Activated T-cell treated with anti-CD3 and anti-CD28 coated beads, Interleukin-2, amount 50 U/mL, for 4 hours (primary cell): Measurements from ENCODE around the gene EPHB2. TPM values are rescaled to one million over a fixed set of nuclear protein-coding genes. Genes with fewer than 3 reads are reported as not detected.

Experiments
- ATAC-seq, 2 donors: fragments of 200-7000 bp; cut with Tn5 transposase; one replicate each; pipeline ENCODE4 v1.10.0; 2021
- DNase-seq: peaks from one replicate; pipeline ENCODE4 v3.0.0-alpha.2; 2020
- H3K27me3 Mint-ChIP-seq: one replicate; pipeline ENCODE4 v1.8.0; 2021; ENCODE audit warnings: low read depth, mixed read lengths
- H3K36me3 Mint-ChIP-seq: one replicate; pipeline ENCODE4 v1.8.0; 2022; ENCODE audit warnings: mixed read lengths; ENCODE audit not compliant: insufficient read depth
- H3K4me1 Mint-ChIP-seq: one replicate; pipeline ENCODE4 v1.8.0; 2021; ENCODE audit warnings: low read depth, mixed read lengths
- H3K4me3 Mint-ChIP-seq: one replicate; pipeline ENCODE4 v1.8.0; 2021; ENCODE audit warnings: mild to moderate bottlenecking, moderate library complexity, mixed read lengths
- H3K9me3 Mint-ChIP-seq: one replicate; pipeline ENCODE4 v1.8.0; 2021; ENCODE audit warnings: mixed read lengths
- total RNA-seq, 3 donors: library from RNA; stranded (reverse); gene quantifications; one replicate each; pipeline ENCODE4 v1.2.1, GENCODE V29; 2021

The EPHB2 gene
- total RNA-seq, 3 donors from 2014 or later, result 0.15 to 0.68 (median 0.16) TPM

- H3K4me3 Mint-ChIP-seq, result no peak overlapping the region
- DNase-seq (no peak), ATAC-seq (no peak)
- H3K27me3 Mint-ChIP-seq, result peaks cover 9% of the 10 kb centered on the region
- H3K4me1 Mint-ChIP-seq, result no peaks in the 10 kb centered on the region
- H3K9me3 Mint-ChIP-seq, result no peaks in the 10 kb centered on the region
- H3K36me3 Mint-ChIP-seq, result no peaks in the 10 kb centered on the region
Observed at GRCh38 chr1:22781483-22781882, 70.8 kb downstream of the EPHB2 start.

GRCh38 chr1:22782406-22782805 is 71.8 kb downstream of the EPHB2 start:
- Mint-ChIP-seq H3K27me3 (peaks cover 9% of the 10 kb centered on the region), H3K36me3 (no peaks in the 10 kb centered on the region), H3K9me3 (no peaks in the 10 kb centered on the region), H3K4me1 (no peaks in the 10 kb centered on the region), H3K4me3 (no peak overlapping the region)
- ATAC-seq (no peak), DNase-seq (no peak)

GRCh38 chr1:22784317-22784716 is 73.7 kb downstream of the EPHB2 start:
- H3K4me3 Mint-ChIP-seq, result no peak overlapping the region
- H3K27me3 Mint-ChIP-seq, result peaks cover 9% of the 10 kb centered on the region
- no peaks in the 10 kb centered on the region for H3K36me3 Mint-ChIP-seq
- DNase-seq (no peak), ATAC-seq (no peak)
- no peaks in the 10 kb centered on the region for H3K4me1 Mint-ChIP-seq
- no peaks in the 10 kb centered on the region for H3K9me3 Mint-ChIP-seq

- no peak for DNase-seq
- Mint-ChIP-seq H3K4me1 (no peaks in the 10 kb centered on the region), H3K27me3 (peaks cover 5% of the 10 kb centered on the region), H3K36me3 (no peaks in the 10 kb centered on the region), H3K4me3 (no peak overlapping the region), H3K9me3 (no peaks in the 10 kb centered on the region)
- no peak for ATAC-seq
Observed at GRCh38 chr1:22784737-22785136, 74.1 kb downstream of the EPHB2 start.

GRCh38 chr1:22786101-22786500 is 75.5 kb downstream of the EPHB2 start:
- Mint-ChIP-seq H3K9me3 (no peaks in the 10 kb centered on the region), H3K27me3 (peaks cover 3% of the 10 kb centered on the region), H3K4me3 (no peak overlapping the region), H3K4me1 (no peaks in the 10 kb centered on the region), H3K36me3 (no peaks in the 10 kb centered on the region)
- no peak for ATAC-seq
- no peak for DNase-seq

GRCh38 chr1:22786719-22787489 is 76.3 kb downstream of the EPHB2 start:
- Mint-ChIP-seq H3K36me3 (no peaks in the 10 kb centered on the region), H3K9me3 (no peaks in the 10 kb centered on the region), H3K4me1 (no peaks in the 10 kb centered on the region), H3K4me3 (no peak overlapping the region), H3K27me3 (peaks cover 3% of the 10 kb centered on the region)
- no peak for DNase-seq
- no peak for ATAC-seq

- H3K4me3 Mint-ChIP-seq, result no peak overlapping the region
- no peaks in the 10 kb centered on the region for H3K9me3 Mint-ChIP-seq
- no peaks in the 10 kb centered on the region for H3K4me1 Mint-ChIP-seq
- no peaks in the 10 kb centered on the region for H3K36me3 Mint-ChIP-seq
- DNase-seq (no peak), ATAC-seq (no peak)
- peaks cover 3% of the 10 kb centered on the region for H3K27me3 Mint-ChIP-seq
Observed at GRCh38 chr1:22787636-22788035, 77.0 kb downstream of the EPHB2 start.

GRCh38 chr1:22788254-22788661 is 77.6 kb downstream of the EPHB2 start:
- no peak for DNase-seq
- Mint-ChIP-seq H3K4me3 (no peak overlapping the region), H3K4me1 (no peaks in the 10 kb centered on the region), H3K36me3 (no peaks in the 10 kb centered on the region), H3K27me3 (peaks cover 3% of the 10 kb centered on the region), H3K9me3 (no peaks in the 10 kb centered on the region)
- ATAC-seq, result no peak

- ATAC-seq (no peak), DNase-seq (no peak)
- no peaks in the 10 kb centered on the region for H3K4me1 Mint-ChIP-seq
- peaks cover 3% of the 10 kb centered on the region for H3K27me3 Mint-ChIP-seq
- H3K36me3 Mint-ChIP-seq, result no peaks in the 10 kb centered on the region
- no peaks in the 10 kb centered on the region for H3K9me3 Mint-ChIP-seq
- H3K4me3 Mint-ChIP-seq, result no peak overlapping the region
Observed at GRCh38 chr1:22789356-22789994, 78.8 kb downstream of the EPHB2 start.

- H3K4me1 Mint-ChIP-seq, result no peaks in the 10 kb centered on the region
- peaks cover 3% of the 10 kb centered on the region for H3K27me3 Mint-ChIP-seq
- DNase-seq, result no peak
- ATAC-seq, result no peak
- H3K4me3 Mint-ChIP-seq, result no peak overlapping the region
- H3K36me3 Mint-ChIP-seq, result no peaks in the 10 kb centered on the region
- H3K9me3 Mint-ChIP-seq, result no peaks in the 10 kb centered on the region
Observed at GRCh38 chr1:22790232-22791008, 79.8 kb downstream of the EPHB2 start.

GRCh38 chr1:22791831-22792347 is 81.2 kb downstream of the EPHB2 start:
- H3K36me3 Mint-ChIP-seq, result no peaks in the 10 kb centered on the region
- no peak overlapping the region for H3K4me3 Mint-ChIP-seq
- H3K4me1 Mint-ChIP-seq, result no peaks in the 10 kb centered on the region
- no peak for ATAC-seq
- no peaks in the 10 kb centered on the region for H3K27me3 Mint-ChIP-seq
- H3K9me3 Mint-ChIP-seq, result no peaks in the 10 kb centered on the region
- DNase-seq, result no peak

GRCh38 chr1:22792396-22793160 is 81.9 kb downstream of the EPHB2 start:
- ATAC-seq (no peak), DNase-seq (no peak)
- no peak overlapping the region for H3K4me3 Mint-ChIP-seq
- H3K9me3 Mint-ChIP-seq, result no peaks in the 10 kb centered on the region
- H3K36me3 Mint-ChIP-seq, result no peaks in the 10 kb centered on the region
- no peaks in the 10 kb centered on the region for H3K27me3 Mint-ChIP-seq
- no peaks in the 10 kb centered on the region for H3K4me1 Mint-ChIP-seq

GRCh38 chr1:22793647-22794046 is 83.0 kb downstream of the EPHB2 start:
- no peak overlapping the region for H3K4me3 Mint-ChIP-seq
- no peak for ATAC-seq
- no peaks in the 10 kb centered on the region for H3K36me3 Mint-ChIP-seq
- no peak for DNase-seq
- H3K4me1 Mint-ChIP-seq, result no peaks in the 10 kb centered on the region
- no peaks in the 10 kb centered on the region for H3K27me3 Mint-ChIP-seq
- H3K9me3 Mint-ChIP-seq, result no peaks in the 10 kb centered on the region
